SK-N-SH (cell line): ENCODE data around the gene PTPRG.

Experiments
- CHD2 ChIP-seq: fragments of 150-350 bp; IDR thresholded peaks from 2 replicates; pipeline ENCODE4 v1.6.1; 2018; ENCODE audit warnings: low read length; ENCODE audit not compliant: partially characterized antibody
- EZH2phosphoT487 ChIP-seq: fragments of 200-600 bp; sonication (generic); IDR thresholded peaks from 2 replicates; pipeline ENCODE4 v1.6.1; 2017; ENCODE audit warnings: low read depth, mixed run types, mild to moderate bottlenecking, antibody characterized with exemption, moderate library complexity, borderline replicate concordance
- NFIC ChIP-seq: IDR thresholded peaks from 2 replicates; pipeline ENCODE4 v1.4.0; 2012; ENCODE audit warnings: borderline replicate concordance
- NRF1 ChIP-seq: IDR thresholded peaks from 2 replicates; pipeline ENCODE4 v1.6.1; 2012; ENCODE audit warnings: low read depth, mild to moderate bottlenecking, low read length
- POLR2AphosphoS5 ChIP-seq: IDR thresholded peaks from 2 replicates; pipeline ENCODE4 v1.6.1; 2012; ENCODE audit warnings: low read depth, low read length
- RCOR1 ChIP-seq: fragments of 150-350 bp; IDR thresholded peaks from 2 replicates; pipeline ENCODE4 v1.6.1; 2017; ENCODE audit warnings: antibody characterized with exemption, low read length
- SIN3A ChIP-seq: IDR thresholded peaks from 2 replicates; pipeline ENCODE4 v1.6.1; 2012; ENCODE audit warnings: low read depth, mild to moderate bottlenecking, low read length, moderate library complexity, borderline replicate concordance
- TAF1 ChIP-seq: IDR thresholded peaks from 2 replicates; pipeline ENCODE4 v1.6.1; 2012; ENCODE audit warnings: low read depth, mild to moderate bottlenecking, low read length, moderate library complexity, borderline replicate concordance
- TF ChIP-seq, protein P1 (sequence below): fragments of 200-600 bp; sonication (generic); IDR thresholded peaks from 2 replicates; pipeline ENCODE4 v1.6.1; 2017; ENCODE audit warnings: antibody characterized with exemption, mild to moderate bottlenecking, moderate library complexity
- TF ChIP-seq, protein P2 (sequence below): IDR thresholded peaks from 2 replicates; pipeline ENCODE4 v1.6.1; 2012; ENCODE audit warnings: mild to moderate bottlenecking, low read depth, low read length, moderate library complexity
- TF ChIP-seq, protein P3 (sequence below): IDR thresholded peaks from 2 replicates; pipeline ENCODE4 v1.4.0; 2012; ENCODE audit warnings: low read depth

DNA sequence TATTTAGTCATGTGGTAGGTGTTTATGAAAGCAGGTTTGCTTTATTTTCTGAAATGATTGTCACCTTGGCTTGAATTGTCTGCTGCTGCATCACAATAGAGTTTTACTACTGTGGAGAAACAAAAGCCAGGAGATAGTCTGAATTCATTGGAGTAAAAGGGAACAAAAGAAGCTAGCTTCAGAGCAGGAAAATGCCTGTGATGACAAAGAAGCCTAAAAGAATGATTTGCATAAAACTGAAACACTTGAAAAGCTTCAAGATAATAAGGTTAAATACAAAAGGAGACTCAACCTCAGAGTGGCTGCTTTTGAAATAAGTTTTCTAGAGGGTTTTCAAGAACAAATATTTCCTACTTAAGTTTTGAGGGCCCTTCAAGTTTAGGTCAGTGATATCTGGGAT lies 138.3 kb downstream of the PTPRG start:
- TF ChIP-seq CHD2 (no peak), NRF1 (no peak), RCOR1 (no peak), POLR2AphosphoS5 (no peak), SIN3A (no peak), TAF1 (no peak), EZH2phosphoT487 (no peak), NFIC (no peak)
- TF ChIP-seq, protein P1, sequence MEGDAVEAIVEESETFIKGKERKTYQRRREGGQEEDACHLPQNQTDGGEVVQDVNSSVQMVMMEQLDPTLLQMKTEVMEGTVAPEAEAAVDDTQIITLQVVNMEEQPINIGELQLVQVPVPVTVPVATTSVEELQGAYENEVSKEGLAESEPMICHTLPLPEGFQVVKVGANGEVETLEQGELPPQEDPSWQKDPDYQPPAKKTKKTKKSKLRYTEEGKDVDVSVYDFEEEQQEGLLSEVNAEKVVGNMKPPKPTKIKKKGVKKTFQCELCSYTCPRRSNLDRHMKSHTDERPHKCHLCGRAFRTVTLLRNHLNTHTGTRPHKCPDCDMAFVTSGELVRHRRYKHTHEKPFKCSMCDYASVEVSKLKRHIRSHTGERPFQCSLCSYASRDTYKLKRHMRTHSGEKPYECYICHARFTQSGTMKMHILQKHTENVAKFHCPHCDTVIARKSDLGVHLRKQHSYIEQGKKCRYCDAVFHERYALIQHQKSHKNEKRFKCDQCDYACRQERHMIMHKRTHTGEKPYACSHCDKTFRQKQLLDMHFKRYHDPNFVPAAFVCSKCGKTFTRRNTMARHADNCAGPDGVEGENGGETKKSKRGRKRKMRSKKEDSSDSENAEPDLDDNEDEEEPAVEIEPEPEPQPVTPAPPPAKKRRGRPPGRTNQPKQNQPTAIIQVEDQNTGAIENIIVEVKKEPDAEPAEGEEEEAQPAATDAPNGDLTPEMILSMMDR, result no peak
- TF ChIP-seq, protein P2, sequence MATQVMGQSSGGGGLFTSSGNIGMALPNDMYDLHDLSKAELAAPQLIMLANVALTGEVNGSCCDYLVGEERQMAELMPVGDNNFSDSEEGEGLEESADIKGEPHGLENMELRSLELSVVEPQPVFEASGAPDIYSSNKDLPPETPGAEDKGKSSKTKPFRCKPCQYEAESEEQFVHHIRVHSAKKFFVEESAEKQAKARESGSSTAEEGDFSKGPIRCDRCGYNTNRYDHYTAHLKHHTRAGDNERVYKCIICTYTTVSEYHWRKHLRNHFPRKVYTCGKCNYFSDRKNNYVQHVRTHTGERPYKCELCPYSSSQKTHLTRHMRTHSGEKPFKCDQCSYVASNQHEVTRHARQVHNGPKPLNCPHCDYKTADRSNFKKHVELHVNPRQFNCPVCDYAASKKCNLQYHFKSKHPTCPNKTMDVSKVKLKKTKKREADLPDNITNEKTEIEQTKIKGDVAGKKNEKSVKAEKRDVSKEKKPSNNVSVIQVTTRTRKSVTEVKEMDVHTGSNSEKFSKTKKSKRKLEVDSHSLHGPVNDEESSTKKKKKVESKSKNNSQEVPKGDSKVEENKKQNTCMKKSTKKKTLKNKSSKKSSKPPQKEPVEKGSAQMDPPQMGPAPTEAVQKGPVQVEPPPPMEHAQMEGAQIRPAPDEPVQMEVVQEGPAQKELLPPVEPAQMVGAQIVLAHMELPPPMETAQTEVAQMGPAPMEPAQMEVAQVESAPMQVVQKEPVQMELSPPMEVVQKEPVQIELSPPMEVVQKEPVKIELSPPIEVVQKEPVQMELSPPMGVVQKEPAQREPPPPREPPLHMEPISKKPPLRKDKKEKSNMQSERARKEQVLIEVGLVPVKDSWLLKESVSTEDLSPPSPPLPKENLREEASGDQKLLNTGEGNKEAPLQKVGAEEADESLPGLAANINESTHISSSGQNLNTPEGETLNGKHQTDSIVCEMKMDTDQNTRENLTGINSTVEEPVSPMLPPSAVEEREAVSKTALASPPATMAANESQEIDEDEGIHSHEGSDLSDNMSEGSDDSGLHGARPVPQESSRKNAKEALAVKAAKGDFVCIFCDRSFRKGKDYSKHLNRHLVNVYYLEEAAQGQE, result no peak
- TF ChIP-seq, protein P3, sequence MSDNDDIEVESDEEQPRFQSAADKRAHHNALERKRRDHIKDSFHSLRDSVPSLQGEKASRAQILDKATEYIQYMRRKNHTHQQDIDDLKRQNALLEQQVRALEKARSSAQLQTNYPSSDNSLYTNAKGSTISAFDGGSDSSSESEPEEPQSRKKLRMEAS, result no peak
